CD4-positive, alpha-beta T cell treated with Interleukin-17A for 1 hour (primary cell): Measurements from ENCODE around the gene GCNT3.
"Not testable (repeated sequence)": the region's sequence is repeated elsewhere in the genome, so short reads cannot be mapped to it uniquely, and the experiment has no call there.

Experiments used
- DNase-seq: peaks from one replicate; pipeline ENCODE4 v3.0.0-alpha.2; 2020

GCNT3 gene

GRCh38 chr15:59618406-59618805, 6.8 kb downstream of the GCNT3 start:
- DNase-seq: no peak

DNA sequence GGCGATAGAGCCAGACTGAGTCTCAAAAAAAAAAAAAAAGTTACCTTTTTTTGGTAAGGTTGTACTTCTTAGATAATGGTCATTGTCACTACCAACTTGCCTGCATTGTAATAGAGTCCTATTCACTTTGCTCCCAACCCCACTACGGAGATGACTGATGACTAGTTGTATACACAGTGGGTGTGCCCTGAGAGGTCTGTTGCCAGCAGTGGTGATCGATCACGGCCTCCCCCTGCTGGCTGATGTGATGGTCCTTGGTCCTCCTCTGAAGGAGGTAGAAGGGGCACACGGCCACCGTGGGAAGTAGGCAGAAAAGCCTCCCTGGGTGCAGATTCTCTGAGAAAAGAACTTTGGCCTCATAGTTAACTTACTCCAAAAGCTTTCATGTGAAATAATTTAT, 10.7 kb downstream of the GCNT3 start:
- peak; percentile 4 for DNase-seq

DNA sequence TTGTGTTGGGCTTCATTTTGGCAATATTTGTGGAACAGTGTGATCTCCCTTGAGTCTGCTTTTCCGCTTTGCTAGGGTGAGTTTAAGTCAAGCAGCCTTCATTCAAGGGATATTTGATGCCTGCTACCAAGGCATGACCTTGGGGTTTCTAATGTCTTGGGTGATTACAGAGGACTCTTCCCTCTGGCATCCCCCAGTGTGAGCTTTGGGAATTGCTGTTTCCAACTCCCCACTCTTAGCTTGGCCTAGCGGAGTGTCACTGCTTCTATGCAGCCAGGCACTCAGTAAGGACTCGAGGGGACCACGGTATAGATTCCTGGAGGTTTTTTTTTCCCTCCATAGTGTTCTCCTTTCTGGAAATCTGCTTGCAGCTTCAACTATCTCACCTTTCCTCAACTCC, 21.1 kb downstream of the GCNT3 start:
- DNase-seq: no peak

DNA sequence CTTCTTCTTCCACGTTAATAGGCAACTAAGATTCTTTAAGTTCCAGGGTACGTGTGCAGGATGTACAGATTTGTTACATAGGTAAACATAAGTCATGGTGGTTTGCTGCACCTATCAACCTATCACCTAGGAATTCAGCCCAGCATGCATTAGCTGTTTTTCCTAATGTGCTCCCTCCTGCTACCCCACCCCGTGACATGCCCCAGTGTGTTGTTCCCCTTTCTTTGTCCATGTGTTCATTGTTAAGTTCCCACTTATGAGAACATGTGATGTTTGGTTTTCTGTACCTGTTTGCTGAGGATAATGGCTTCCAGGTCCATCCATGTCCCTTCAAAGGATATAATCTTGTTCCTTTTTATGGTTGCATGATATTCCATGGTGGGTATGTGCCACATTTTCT, 24.6 kb downstream of the GCNT3 start:
- no peak for DNase-seq

GRCh38 chr15:59637507-59637906, 25.9 kb downstream of the GCNT3 start:
- DNase-seq: not testable (repeated sequence)

DNA sequence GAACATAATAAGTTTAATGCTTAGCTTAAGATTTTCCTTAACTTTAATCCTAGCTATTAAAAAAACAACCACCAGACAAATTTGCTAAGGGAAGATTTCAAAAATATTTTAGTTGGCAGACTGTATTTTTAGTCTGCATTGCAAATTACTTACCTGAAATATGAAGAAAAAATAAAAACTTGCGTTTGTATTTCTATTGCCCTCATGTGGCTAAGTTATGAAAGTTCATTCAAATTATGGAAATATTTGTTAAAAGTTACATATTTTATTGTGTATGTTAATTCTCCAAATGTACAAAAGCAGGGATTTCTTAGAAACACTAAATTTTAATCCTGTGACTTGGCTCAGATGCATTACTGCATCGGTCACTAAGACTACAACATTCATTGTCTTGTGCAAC, 30.8 kb downstream of the GCNT3 start:
- DNase-seq: no peak

GRCh38 chr15:59644756-59645155, 33.2 kb downstream of the GCNT3 start:
- DNase-seq: no peak

DNA sequence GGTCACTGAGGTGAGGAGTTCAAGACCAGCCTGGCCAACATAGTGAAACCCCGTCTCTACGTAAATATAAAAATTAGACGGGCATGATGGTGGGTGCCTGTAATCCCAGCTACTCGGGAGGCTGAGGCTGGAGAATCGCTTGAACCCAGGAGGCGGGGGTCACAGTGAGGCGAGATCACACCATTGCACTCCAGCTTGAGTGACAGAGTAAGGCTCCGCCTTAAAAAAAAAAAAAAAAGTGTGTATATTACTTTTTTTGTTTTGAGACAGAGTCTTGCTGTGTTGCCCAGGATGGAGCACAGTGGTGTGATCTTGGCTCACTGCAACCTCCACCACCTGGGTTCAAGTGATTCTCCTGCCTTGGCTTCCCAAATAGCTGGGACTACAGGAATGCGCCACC, 34.2 kb downstream of the GCNT3 start:
- not testable (repeated sequence) for DNase-seq

DNA sequence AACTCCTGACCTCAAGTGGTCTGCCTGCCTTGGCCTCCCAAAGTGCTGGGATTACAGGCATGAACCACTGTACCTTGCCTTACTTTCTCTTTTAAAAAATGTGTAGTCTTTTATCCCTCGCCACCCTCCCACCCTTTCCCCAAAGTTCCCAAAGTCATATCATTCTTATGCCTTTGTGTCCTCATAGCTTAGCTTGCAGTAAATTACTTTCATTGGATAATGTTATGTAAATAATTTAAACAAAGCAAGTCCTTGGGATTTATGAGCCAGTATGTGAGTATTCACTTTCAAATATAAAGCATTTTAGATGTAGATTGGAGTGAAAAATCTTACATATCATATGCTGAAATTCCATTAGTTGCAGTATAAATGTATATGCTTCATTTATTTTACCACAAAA, 34.7 kb downstream of the GCNT3 start:
- DNase-seq: no peak

DNA sequence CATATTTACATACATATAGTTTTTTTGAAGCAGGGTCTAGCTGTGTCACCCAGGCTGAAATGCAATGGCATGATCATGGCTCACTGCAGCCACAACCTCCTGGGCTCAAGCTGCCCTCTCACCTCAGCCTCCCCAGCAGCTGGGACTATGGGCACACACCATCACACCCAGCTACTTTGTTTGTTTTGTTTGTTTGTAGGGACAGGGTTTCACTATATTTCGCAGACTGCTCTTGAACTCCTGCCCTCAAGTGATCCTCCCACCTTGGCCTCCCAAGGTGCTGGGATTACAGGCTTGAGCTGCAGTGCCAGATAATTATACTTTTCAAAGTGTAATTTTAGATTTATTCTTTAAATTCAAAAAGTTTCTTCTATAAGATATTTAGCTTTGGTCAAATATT, 35.5 kb downstream of the GCNT3 start:
- DNase-seq: no peak

- DNase-seq: no peak
Observed at GRCh38 chr15:59649603-59650002, 38.0 kb downstream of the GCNT3 start.

GRCh38 chr15:59654046-59654445, 42.5 kb downstream of the GCNT3 start:
- no peak for DNase-seq

DNA sequence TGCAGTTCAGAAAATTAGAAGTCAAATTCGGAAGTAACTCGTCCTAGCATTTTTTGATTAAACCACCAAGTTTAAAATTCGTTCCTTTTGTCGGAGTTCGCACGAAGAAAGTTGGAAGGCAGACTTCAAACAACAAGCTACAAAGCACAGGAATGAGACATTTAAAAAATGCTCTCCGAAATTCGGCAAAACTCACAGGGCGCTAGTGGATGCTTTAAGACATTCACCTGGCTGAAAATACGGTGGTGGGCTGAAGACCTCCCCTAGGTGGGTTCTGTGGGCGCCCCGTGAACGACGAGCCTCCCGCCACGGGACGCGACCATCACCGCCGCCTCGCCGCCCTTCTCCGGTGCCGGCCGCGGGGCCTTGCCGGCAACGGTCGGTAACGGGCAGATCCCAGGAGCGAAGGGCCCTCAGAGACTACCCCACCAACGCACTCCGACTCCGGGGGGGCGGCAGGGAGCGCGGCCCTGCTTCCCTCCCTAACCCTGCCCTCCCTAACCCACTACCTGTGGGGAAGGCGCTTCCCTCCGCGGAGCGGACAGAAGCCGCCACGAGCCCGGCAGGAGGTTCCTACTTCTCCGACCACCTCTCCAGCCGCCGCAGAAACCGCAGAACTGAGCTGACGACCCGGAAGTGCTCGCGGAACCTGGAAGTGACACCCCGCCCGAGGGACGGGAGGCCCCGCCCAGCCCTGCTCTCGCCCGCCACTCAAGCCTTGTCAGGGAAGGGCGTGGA, 45.5 kb downstream of the GCNT3 start, which contains the start of gene GTF2A2:
Gene GTF2A2, minus strand, starts transcription at position 619 of the 738 bp plus-strand sequence. CDS start 5,238 bp downstream, outside the sequence.
- DNase-seq: peak; percentile 93

GRCh38 chr15:59657635-59658125, 46.1 kb downstream of the GCNT3 start:
- no peak for DNase-seq

GRCh38 chr15:59659366-59659765, 47.8 kb downstream of the GCNT3 start:
- no peak for DNase-seq

DNA sequence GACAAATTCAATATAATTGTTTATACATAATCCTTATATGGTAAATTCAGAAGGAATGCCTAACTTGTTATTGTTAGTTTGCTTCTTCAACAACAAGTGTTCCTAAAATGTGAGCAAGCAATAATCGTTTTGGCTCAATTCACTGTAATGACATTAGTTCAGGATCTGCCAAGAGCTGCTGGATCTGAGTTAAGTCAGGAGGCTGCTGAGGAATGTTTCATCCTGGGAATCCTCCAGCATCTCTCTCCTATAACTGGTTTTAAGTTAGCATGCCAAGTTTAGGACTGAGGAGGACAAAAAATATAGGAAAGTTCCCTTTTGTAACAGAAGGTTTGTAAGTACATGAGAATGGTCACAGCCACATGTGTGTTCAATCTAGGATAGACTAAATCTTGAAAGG, 50.7 kb downstream of the GCNT3 start:
- DNase-seq: no peak

DNA sequence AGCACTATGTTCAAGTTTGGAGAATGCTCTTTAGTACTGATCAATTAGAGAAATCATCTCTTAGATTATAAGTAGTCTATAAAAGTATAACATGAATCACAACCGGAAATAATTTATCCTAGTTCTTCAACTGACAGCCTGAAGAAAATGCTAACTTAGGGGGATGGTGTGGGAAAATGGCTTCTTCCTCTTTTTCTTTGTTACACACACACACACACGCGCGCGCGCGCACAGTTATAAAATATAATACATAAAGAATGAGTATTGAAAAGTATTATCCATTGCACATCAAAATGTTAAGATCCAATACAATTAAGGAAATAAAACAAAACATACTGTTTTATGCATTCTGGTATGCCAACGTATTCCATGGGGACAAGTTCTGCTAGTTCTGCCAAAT, 57.0 kb downstream of the GCNT3 start:
- no peak for DNase-seq
